ENCODE measurements around the gene NAGPA. TPM values are rescaled to one million over a fixed set of nuclear protein-coding genes. Genes with fewer than 3 reads are reported as not detected.

NAGPA gene
- total RNA-seq, 1 experiment from 2014 or later = 31.6 TPM

- no peak for DNase-seq (ENCODE audit: low spot score)
- in situ Hi-C loops (cut with HindIII; ENCODE audit: low sequenced_read_pairs) = no loop called here
Observed at GRCh38 chr16:5008311-5008731, 25.4 kb downstream of the NAGPA start.

- in situ Hi-C loops (cut with HindIII; ENCODE audit: low sequenced_read_pairs) = no loop called here
- no peak for DNase-seq (ENCODE audit: low spot score)
Observed at GRCh38 chr16:5007256-5007655, 26.5 kb downstream of the NAGPA start.

- in situ Hi-C loops (cut with HindIII; ENCODE audit: low sequenced_read_pairs) = no loop called here
- no peak for DNase-seq (ENCODE audit: low spot score)
Observed at GRCh38 chr16:5006348-5007193, 27.2 kb downstream of the NAGPA start.

DNA sequence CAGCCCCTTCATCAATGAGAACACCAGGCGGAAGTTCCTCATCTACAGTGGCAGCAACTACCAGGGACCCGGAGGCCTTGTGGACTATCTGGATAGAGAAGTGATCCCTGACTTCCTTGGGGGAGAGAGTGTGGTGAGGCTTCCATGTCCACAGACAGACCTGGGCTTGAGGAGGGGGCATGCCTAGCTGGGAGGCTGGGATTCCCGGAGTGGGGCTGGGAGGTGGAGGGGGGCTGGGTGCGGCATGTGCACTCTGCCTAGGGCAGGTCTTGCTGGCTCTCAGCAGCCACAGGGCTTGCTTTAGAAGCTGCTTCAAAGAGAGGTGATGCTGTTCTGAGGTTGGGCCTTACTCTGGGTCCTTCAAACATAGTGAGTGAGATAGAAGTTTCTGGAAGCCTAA is 27.8 kb downstream of the NAGPA start:
- in situ Hi-C loops (cut with HindIII; ENCODE audit: low sequenced_read_pairs) = no loop called here
- no peak for DNase-seq (ENCODE audit: low spot score)

DNA sequence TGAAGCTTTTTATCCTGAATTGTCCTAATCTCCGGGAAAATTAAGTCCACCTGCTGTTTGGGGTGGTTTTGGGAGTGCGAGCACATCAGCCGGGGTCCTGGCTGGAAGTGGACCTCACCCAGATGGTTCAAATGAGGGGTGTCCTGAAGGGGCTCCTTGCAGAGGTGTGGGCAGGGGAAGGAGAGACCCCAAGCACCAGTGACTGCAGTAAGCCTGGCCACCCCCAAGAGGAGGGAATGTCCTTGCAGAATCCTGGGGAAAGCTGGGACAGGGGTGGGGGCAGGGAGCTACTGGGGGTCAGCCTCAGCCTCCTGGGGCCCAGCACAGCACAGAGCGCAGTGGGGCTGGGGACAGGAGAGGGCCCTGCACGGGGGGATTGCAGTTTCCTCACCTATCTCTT is 29.4 kb downstream of the NAGPA start:
- in situ Hi-C loops (cut with HindIII; ENCODE audit: low sequenced_read_pairs) = no loop called here
- DNase-seq (ENCODE audit: low spot score) = no peak

- no peak for DNase-seq (ENCODE audit: low spot score)
- in situ Hi-C loops (cut with HindIII; ENCODE audit: low sequenced_read_pairs) = no loop called here
Observed at GRCh38 chr16:5003828-5004227, 29.9 kb downstream of the NAGPA start.

DNA sequence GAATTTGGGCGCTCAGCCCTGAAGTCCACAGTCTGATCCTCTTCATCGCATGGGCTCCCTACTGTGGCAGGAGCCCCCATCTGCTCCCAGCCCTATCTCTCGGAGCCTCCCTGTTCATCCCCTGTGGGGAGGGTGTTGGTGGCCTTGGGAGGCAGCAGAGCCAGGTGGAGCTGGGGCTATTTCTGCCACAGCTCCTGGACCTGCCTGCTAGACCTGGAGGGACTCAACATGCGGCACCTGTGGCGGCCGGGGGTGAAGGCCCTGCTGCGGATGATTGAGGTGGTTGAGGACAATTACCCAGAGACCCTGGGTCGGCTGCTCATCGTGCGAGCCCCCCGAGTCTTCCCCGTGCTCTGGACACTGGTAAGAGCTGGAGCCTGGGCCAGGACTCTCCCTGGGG is 30.5 kb downstream of the NAGPA start:
- DNase-seq (ENCODE audit: low spot score) = no peak
- in situ Hi-C loops (cut with HindIII; ENCODE audit: low sequenced_read_pairs) = no loop called here

DNA sequence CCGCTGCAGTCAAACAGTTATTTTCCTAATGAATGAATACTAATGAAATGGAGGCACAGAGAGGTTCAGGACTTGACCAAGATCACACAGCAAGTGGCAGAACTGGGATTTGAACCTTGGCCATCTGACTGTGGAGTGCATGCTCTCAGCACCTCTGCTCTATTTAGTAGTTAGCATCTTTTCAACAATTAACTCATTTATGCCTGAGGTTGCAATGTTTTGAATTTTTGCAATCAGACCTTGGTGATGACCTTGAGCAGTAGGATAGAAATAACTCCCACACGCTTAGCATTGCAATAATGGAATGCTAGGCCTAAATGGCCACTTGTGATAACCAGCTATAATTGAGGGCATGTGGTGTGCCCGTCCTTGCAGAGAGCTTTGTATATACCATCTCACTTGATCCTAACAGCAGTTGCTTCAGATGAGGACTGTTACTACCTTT is 31.0 kb downstream of the NAGPA start:
- no peak for DNase-seq (ENCODE audit: low spot score)
- in situ Hi-C loops (cut with HindIII; ENCODE audit: low sequenced_read_pairs) = no loop called here

GRCh38 chr16:5001986-5002385 is 31.7 kb downstream of the NAGPA start:
- in situ Hi-C loops (cut with HindIII; ENCODE audit: low sequenced_read_pairs) = no loop called here
- DNase-seq (ENCODE audit: low spot score) = no peak

- in situ Hi-C loops (cut with HindIII; ENCODE audit: low sequenced_read_pairs) = no loop called here
Observed at GRCh38 chr16:5001571-5001970, 32.2 kb downstream of the NAGPA start.

GRCh38 chr16:5000573-5001001 is 33.1 kb downstream of the NAGPA start:
- in situ Hi-C loops (cut with HindIII; ENCODE audit: low sequenced_read_pairs) = no loop called here
- DNase-seq (ENCODE audit: low spot score) = no peak

More at GRCh38 chr16:5001571-5001970, 32.2 kb downstream of the NAGPA start:
- no peak for DNase-seq (ENCODE audit: low spot score)

- in situ Hi-C loops (cut with HindIII; ENCODE audit: low sequenced_read_pairs) = no loop called here
Observed at GRCh38 chr16:4994719-4995434, 38.9 kb downstream of the NAGPA start.

GRCh38 chr16:4991754-4992153 is 42.0 kb downstream of the NAGPA start:
- in situ Hi-C loops (cut with HindIII; ENCODE audit: low sequenced_read_pairs) = no loop called here
- no peak for DNase-seq (ENCODE audit: low spot score)

More at GRCh38 chr16:4994719-4995434, 38.9 kb downstream of the NAGPA start:
- peak; percentile 46 for DNase-seq (ENCODE audit: low spot score)

GRCh38 chr16:4990415-4990814 is 43.3 kb downstream of the NAGPA start:
- no peak for DNase-seq (ENCODE audit: low spot score)
- in situ Hi-C loops (cut with HindIII; ENCODE audit: low sequenced_read_pairs) = no loop called here

DNA sequence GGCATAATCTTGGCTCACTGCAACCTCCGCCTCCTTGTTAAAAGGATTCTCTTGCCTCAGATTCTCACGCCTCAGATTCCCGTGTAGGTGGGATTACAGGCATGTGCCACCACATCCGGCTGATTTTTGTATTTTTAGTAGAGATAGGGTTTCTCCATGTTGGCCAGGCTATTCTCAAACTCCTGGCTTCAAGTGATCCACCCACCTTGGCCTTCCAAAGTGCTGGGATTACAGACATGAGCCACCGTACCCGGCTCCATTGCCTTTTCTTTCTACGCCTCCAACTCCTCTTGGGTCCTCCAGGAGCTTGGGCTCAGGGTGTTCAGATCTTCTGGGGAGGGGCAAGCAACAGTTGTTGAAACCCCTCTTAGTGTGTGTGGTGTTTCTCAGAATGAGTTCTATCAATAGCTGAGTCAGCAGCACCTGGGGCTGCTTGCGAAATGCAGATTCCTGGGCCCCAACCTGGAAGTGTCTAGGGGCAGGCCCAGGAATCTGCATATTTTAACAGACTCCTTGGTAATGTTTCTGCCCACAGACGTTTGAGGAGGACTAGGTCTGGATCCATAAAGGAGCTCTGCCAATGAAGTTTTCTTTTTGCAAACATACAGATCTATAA is 44.2 kb downstream of the NAGPA start:
- DNase-seq (ENCODE audit: low spot score) = no peak
- in situ Hi-C loops (cut with HindIII; ENCODE audit: low sequenced_read_pairs) = no loop called here

GRCh38 chr16:4988647-4989046 is 45.1 kb downstream of the NAGPA start:
- in situ Hi-C loops (cut with HindIII; ENCODE audit: low sequenced_read_pairs) = no loop called here
- no peak for DNase-seq (ENCODE audit: low spot score)

DNA sequence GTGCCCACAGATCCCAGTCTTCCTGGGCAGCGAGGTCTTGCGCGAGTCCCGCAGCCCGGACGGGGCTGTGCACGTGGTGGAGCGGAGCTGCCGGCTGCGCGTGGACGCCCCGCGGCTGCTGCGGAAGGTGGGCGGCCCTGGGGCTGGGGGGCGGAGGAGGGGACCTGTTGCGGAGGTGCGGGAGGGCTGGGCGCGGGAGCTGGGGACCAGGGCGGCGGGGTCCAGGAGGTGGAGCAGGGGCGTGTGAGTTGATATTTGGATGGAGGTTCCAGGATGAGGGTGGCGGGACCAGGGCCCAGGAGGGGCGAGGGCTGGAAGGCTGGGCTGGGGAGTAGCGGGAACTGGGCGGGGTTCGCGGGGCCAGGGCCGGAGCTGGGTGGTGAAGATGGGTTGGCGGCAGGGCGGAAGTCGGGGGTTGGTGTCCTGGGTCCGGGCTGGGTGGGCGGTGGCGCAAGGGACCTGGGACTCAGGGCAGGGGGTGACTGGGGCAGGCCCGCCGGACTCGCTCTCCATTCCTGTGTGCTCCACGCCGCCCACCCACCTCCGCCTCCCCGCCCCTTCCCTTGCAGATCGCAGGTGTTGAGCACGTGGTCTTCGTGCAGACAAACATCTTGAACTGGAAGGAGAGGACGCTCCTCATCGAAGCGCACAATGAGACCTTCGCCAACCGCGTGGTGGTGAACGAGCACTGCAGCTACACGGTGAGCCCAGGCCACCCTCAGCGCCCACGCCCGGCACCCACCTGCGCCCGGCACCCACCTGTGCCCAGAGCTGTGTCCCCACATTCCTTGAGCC is 46.0 kb downstream of the NAGPA start:
- in situ Hi-C loops (cut with HindIII; ENCODE audit: low sequenced_read_pairs) = no loop called here
- DNase-seq (ENCODE audit: low spot score) = no peak

- in situ Hi-C loops (cut with HindIII; ENCODE audit: low sequenced_read_pairs) = no loop called here
- no peak for DNase-seq (ENCODE audit: low spot score)
Observed at GRCh38 chr16:4987250-4987579, 46.5 kb downstream of the NAGPA start.

Data from G401 (cell line).